ENCODE measurements around the gene PCNX2. TPM values are rescaled to one million over a fixed set of nuclear protein-coding genes. Genes with fewer than 3 reads are reported as not detected.
A peak's percentile ranks its signal among the peaks of the same experiment; 100 is the strongest.

Gene PCNX2
- total RNA-seq, 1 experiment from 2014 or later, result 50.8 TPM

DNA sequence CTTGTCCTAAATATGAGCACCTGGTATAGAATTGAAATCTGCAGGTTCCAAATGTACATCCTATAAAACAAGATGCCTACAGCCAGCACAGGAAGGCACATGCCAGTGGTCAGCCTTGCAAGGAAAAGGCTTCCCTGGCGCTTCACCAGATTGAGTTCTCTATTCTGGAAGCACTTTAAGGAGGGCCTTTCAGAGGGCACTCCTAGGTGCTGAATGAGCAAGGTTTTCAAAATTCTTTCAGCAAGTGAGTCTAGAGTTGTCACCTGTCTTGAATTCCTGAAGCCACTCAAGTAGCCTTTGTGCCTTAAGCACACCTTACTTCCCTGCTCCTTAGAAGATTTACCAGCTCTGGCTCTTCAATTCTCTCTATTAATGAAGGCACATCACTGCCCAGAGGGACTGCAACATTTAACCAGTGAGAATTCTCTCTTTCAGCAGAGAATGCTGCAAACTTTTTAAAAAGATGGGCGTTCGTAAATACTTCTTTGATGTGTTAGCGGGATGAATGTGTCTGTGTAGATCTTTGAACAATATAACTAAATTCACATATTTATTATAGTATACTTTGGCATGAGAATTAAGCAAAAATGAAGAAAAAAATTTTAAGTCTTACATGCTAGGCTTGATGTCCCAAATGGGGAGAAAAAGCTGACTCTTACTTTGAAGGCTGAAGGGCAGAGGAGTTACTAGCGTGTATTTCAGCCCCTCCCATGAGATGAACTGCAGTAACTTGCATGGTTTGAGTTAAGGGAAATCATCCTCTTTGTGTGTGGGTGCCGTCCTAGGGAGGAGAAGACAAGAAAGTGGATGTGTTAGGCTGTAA, 183.1 kb downstream of the PCNX2 start:
- ChIA-PET POLR2A (no interaction called here), CTCF (no interaction called here)
- DNase-seq (ENCODE audit: low spot score) (no peak), ATAC-seq (peak; percentile 9)
- H3K4me1 Mint-ChIP-seq, result peaks cover 70% of the 10 kb centered on the region
- H3K9me3 Mint-ChIP-seq, result no peaks in the 10 kb centered on the region
- no peaks in the 10 kb centered on the region for H3K27me3 Mint-ChIP-seq (ENCODE audit: low read depth)
- H3K27ac Mint-ChIP-seq, result peak overlapping the region; percentile 99
- TF ChIP-seq ZNF219 (CRISPR knock-in tag; IDR thresholded peaks at IDR 0.05; ENCODE audit: borderline replicate concordance) (no peak), ZNF396 (CRISPR knock-in tag; IDR thresholded peaks at IDR 0.05; ENCODE audit: borderline replicate concordance) (no peak), RORB (CRISPR knock-in tag; IDR thresholded peaks at IDR 0.05) (no peak), FOXJ3 (CRISPR knock-in tag; IDR thresholded peaks at IDR 0.05; ENCODE audit: borderline replicate concordance) (no peak), FOXP1 (CRISPR knock-in tag; IDR thresholded peaks at IDR 0.05; ENCODE audit: borderline replicate concordance) (no peak)
- TF ChIP-seq, protein P1, sequence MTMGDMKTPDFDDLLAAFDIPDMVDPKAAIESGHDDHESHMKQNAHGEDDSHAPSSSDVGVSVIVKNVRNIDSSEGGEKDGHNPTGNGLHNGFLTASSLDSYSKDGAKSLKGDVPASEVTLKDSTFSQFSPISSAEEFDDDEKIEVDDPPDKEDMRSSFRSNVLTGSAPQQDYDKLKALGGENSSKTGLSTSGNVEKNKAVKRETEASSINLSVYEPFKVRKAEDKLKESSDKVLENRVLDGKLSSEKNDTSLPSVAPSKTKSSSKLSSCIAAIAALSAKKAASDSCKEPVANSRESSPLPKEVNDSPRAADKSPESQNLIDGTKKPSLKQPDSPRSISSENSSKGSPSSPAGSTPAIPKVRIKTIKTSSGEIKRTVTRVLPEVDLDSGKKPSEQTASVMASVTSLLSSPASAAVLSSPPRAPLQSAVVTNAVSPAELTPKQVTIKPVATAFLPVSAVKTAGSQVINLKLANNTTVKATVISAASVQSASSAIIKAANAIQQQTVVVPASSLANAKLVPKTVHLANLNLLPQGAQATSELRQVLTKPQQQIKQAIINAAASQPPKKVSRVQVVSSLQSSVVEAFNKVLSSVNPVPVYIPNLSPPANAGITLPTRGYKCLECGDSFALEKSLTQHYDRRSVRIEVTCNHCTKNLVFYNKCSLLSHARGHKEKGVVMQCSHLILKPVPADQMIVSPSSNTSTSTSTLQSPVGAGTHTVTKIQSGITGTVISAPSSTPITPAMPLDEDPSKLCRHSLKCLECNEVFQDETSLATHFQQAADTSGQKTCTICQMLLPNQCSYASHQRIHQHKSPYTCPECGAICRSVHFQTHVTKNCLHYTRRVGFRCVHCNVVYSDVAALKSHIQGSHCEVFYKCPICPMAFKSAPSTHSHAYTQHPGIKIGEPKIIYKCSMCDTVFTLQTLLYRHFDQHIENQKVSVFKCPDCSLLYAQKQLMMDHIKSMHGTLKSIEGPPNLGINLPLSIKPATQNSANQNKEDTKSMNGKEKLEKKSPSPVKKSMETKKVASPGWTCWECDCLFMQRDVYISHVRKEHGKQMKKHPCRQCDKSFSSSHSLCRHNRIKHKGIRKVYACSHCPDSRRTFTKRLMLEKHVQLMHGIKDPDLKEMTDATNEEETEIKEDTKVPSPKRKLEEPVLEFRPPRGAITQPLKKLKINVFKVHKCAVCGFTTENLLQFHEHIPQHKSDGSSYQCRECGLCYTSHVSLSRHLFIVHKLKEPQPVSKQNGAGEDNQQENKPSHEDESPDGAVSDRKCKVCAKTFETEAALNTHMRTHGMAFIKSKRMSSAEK (CRISPR knock-in tag; IDR thresholded peaks at IDR 0.05; ENCODE audit: borderline replicate concordance), result no peak
- TF ChIP-seq, protein P2, sequence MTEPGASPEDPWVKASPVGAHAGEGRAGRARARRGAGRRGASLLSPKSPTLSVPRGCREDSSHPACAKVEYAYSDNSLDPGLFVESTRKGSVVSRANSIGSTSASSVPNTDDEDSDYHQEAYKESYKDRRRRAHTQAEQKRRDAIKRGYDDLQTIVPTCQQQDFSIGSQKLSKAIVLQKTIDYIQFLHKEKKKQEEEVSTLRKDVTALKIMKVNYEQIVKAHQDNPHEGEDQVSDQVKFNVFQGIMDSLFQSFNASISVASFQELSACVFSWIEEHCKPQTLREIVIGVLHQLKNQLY (CRISPR knock-in tag; IDR thresholded peaks at IDR 0.05), result no peak
- H3K4me3 Mint-ChIP-seq, result no peak overlapping the region
- H3K36me3 Mint-ChIP-seq, result peaks cover 28% of the 10 kb centered on the region

DNA sequence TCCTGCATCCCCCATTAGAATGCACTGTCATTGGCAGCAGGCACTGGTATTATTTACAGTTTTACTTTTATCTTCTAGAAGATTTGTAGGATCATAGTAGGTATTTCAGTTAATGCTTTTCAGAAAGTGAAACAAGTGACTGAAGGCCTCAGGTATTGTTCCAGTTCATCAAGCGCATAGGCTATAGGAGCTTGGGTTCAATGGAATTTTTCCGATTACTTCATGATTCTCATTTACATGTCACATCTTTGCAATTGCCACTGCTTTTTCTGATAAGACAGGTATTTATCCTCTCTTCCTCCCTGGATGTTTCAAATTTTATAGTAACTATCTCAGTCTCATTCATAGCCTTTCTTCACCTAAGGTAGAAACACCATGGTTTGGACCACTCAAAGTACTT, 183.8 kb downstream of the PCNX2 start:
- H3K9me3 Mint-ChIP-seq, result no peaks in the 10 kb centered on the region

More for the DNA sequence above, 183.8 kb downstream of the PCNX2 start:
- POLR2A ChIA-PET, result no interaction called here
- DNase-seq (ENCODE audit: low spot score), result no peak
- no peak for ATAC-seq
- Mint-ChIP-seq H3K4me1 (peaks cover 70% of the 10 kb centered on the region), H3K36me3 (peaks cover 32% of the 10 kb centered on the region), H3K27ac (peak overlapping the region; percentile 57; the same call in 1 of the 2 replicates), H3K4me3 (no peak overlapping the region), H3K27me3 (ENCODE audit: low read depth) (no peaks in the 10 kb centered on the region)
- CTCF ChIA-PET, result no interaction called here
- TF ChIP-seq, protein P3, sequence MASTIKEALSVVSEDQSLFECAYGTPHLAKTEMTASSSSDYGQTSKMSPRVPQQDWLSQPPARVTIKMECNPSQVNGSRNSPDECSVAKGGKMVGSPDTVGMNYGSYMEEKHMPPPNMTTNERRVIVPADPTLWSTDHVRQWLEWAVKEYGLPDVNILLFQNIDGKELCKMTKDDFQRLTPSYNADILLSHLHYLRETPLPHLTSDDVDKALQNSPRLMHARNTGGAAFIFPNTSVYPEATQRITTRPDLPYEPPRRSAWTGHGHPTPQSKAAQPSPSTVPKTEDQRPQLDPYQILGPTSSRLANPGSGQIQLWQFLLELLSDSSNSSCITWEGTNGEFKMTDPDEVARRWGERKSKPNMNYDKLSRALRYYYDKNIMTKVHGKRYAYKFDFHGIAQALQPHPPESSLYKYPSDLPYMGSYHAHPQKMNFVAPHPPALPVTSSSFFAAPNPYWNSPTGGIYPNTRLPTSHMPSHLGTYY (CRISPR knock-in tag; IDR thresholded peaks at IDR 0.05), result no peak
- no peak for TF ChIP-seq PRRX2 (CRISPR knock-in tag; IDR thresholded peaks at IDR 0.05)
- TF ChIP-seq ZNF416 (CRISPR knock-in tag; IDR thresholded peaks at IDR 0.05), result no peak
- TF ChIP-seq, protein P2 (CRISPR knock-in tag; IDR thresholded peaks at IDR 0.05), result no peak
- TF ChIP-seq HMGA2 (CRISPR knock-in tag; IDR thresholded peaks at IDR 0.05), result no peak
- no peak for TF ChIP-seq ZNF263 (CRISPR knock-in tag; IDR thresholded peaks at IDR 0.05; ENCODE audit: low read depth)
- TF ChIP-seq, protein P4, sequence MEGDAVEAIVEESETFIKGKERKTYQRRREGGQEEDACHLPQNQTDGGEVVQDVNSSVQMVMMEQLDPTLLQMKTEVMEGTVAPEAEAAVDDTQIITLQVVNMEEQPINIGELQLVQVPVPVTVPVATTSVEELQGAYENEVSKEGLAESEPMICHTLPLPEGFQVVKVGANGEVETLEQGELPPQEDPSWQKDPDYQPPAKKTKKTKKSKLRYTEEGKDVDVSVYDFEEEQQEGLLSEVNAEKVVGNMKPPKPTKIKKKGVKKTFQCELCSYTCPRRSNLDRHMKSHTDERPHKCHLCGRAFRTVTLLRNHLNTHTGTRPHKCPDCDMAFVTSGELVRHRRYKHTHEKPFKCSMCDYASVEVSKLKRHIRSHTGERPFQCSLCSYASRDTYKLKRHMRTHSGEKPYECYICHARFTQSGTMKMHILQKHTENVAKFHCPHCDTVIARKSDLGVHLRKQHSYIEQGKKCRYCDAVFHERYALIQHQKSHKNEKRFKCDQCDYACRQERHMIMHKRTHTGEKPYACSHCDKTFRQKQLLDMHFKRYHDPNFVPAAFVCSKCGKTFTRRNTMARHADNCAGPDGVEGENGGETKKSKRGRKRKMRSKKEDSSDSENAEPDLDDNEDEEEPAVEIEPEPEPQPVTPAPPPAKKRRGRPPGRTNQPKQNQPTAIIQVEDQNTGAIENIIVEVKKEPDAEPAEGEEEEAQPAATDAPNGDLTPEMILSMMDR (IDR thresholded peaks at IDR 0.05), result no peak
- TF ChIP-seq, protein P5, sequence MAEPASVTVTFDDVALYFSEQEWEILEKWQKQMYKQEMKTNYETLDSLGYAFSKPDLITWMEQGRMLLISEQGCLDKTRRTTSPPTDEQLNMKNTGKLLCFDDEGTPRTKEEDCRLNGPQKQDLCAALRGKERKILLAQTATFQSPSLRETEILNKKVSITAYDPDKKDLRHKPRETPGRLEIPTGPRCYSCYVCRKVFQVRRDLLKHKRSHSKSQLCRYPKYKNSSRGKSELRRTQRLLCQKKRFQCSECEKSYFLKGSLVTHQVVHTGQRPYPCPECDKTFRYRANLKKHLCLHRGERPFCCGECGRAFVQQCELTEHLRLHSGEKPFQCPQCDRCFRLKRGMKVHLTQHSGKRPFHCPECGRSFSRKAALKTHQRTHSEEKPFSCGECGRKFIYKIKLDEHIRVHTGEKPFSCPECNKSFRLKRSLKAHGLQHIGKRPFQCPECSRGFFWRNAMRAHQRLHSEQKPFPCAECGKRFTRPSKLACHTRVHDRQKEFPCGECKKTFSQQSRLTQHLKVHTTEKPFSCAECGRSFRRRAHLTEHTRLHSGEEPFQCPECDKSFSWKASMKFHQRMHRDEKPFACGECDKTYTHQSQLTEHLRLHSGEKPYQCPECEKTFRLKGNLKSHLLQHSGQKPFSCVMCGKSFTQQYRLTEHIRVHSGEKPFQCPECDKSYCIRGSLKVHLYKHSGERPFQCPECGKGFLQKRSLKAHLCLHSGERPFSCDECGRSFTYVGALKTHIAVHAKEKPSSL (CRISPR knock-in tag; conservative IDR thresholded peaks at IDR 0.05), result no peak
- no peak for TF ChIP-seq FOXK1 (CRISPR knock-in tag; IDR thresholded peaks at IDR 0.05)
- TF ChIP-seq SOX15 (CRISPR knock-in tag; IDR thresholded peaks at IDR 0.05), result no peak

All from WTC11 (cell line).